SU-DHL-6 (cell line): Measurements from ENCODE around the gene HOXD9.

Source experiments
- CTCF ChIP-seq: fragments of 200-600 bp; sonication (generic); IDR thresholded peaks from one replicate; pipeline ENCODE4 v1.5.1; 2017; ENCODE audit warnings: antibody characterized with exemption, mild to moderate bottlenecking, low read length, moderate library complexity; ENCODE audit not compliant: insufficient read depth, poor library complexity, severe bottlenecking
- EZH2phosphoT487 ChIP-seq: fragments of 200-600 bp; sonication (generic), shearing (Covaris generic); conservative IDR thresholded peaks from 2 replicates; pipeline ENCODE4 v1.6.1; 2018; ENCODE audit warnings: mild to moderate bottlenecking, antibody characterized with exemption, low read length, moderate library complexity, mixed read lengths

- TF ChIP-seq CTCF (no peak), EZH2phosphoT487 (no peak)
Observed at GRCh38 chr2:176110415-176111308, 11.9 kb upstream of the HOXD9 start.
